ENCODE results near the gene FASTKD2. TPM values are rescaled to one million over a fixed set of nuclear protein-coding genes. Genes with fewer than 3 reads are reported as not detected.

FASTKD2 gene
- total and polyA plus RNA-seq, 8 donors, result 21.8 to 41.9 (median 36.1) TPM

DNA sequence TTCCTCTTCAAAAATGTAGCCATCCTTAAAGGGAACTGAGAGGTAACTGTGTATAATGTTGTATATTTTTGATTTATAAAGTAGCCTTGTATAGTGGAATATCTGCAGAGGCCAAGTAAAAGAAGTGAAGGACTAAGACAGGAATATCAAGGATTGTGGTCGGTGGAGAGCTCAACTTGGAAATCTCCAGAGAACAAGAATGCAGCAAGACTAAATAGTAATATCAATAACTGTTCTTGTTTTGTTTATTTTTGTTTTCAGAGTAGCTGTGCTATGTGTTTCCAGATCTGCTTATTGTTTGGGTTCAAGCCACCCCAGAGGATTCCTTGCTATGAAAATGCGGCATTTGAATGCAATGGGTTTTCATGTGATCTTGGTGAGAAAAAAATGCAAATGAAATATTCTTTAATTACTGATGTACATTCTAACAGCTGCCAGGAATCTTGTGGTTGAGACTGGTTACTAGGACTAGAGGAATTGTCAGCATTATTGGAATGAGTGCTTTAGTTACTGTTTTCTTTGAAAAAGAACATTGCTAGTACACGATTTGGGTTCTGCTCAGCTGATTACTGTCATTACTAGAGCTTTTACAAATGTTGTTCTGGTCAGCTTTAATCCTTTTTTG, 25.0 kb downstream of the FASTKD2 start:
- Histone ChIP-seq H3K36me3 (peaks cover 0 to 81% of the 10 kb centered on the region in 2 donors), H3K4me3 (no peak overlapping the region), H3K27ac (peak overlapping the region in 1 of 2 donors; percentile 7), H3K4me1 (no peaks in the 10 kb centered on the region), H3K27me3 (no peaks in the 10 kb centered on the region), H3K9me3 (no peaks in the 10 kb centered on the region)
- DNase-seq (no peak), ATAC-seq (no peak)
- intact Hi-C loops (cut with DNase I), result no loop called here
- TF ChIP-seq, protein P1, sequence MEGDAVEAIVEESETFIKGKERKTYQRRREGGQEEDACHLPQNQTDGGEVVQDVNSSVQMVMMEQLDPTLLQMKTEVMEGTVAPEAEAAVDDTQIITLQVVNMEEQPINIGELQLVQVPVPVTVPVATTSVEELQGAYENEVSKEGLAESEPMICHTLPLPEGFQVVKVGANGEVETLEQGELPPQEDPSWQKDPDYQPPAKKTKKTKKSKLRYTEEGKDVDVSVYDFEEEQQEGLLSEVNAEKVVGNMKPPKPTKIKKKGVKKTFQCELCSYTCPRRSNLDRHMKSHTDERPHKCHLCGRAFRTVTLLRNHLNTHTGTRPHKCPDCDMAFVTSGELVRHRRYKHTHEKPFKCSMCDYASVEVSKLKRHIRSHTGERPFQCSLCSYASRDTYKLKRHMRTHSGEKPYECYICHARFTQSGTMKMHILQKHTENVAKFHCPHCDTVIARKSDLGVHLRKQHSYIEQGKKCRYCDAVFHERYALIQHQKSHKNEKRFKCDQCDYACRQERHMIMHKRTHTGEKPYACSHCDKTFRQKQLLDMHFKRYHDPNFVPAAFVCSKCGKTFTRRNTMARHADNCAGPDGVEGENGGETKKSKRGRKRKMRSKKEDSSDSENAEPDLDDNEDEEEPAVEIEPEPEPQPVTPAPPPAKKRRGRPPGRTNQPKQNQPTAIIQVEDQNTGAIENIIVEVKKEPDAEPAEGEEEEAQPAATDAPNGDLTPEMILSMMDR (IDR thresholded peaks at IDR 0.05), result no peak

DNA sequence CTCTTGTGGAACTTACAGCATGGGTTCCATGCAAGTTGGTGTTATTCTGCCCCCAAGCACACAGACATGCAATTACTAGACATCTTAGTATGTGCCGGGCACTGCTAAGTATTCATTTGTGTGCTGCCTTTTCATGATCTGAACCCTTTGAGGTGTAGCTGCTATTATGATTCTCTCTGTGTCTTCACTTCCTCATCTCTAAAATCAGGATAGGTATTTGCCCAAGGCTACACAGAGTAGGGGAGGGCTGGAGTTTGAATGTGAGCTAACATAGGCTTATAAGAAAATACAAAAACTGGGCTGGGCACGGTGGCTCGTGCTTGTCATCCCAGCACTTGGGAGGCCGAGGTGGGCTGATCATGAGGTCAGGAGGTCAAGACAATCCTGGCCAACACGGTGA, 27.2 kb downstream of the FASTKD2 start:
- TF ChIP-seq, protein P1 (IDR thresholded peaks at IDR 0.05), result no peak
- Histone ChIP-seq H3K4me3 (no peak overlapping the region), H3K27me3 (no peaks in the 10 kb centered on the region), H3K4me1 (peaks cover 0 to 6% of the 10 kb centered on the region in 2 donors), H3K36me3 (peaks cover 0 to 61% of the 10 kb centered on the region in 2 donors), H3K9me3 (no peaks in the 10 kb centered on the region), H3K27ac (no peak overlapping the region)
- DNase-seq, result no peak
- ATAC-seq, result no peak
- intact Hi-C loops (cut with DNase I), result no loop called here

DNA sequence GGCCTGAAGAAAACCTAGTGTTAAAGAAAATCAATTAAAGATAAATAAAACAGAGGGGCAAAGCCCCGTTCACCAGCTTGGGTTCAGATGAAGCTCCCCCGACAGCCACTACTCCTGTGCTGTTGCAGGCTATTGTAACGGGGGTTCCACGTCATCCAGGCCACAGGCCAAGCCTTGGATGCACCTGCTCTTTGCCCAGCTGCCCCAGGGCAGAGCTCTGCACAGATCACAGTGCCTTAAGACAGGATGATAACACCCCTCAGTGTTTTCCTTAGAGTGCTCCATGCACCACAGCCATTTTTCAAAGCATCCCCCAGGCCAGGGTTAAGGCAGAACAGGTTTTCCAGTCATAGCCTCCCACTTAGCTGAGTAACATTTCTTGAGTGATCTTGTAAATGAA, 32.0 kb downstream of the FASTKD2 start:
- H3K4me1 ChIP-seq, result peaks cover 0 to 36% of the 10 kb centered on the region in 2 donors
- TF ChIP-seq, protein P1 (IDR thresholded peaks at IDR 0.05), result no peak
- H3K27me3 ChIP-seq, result no peaks in the 10 kb centered on the region
- ATAC-seq (no peak), DNase-seq (no peak)
- H3K9me3 ChIP-seq, result no peaks in the 10 kb centered on the region
- intact Hi-C loops (cut with DNase I), result no loop called here
- H3K4me3 ChIP-seq, result no peak overlapping the region
- peaks cover 0 to 15% of the 10 kb centered on the region in 2 donors for H3K36me3 ChIP-seq
- peak overlapping the region in 1 of 2 donors; percentile 65 for H3K27ac ChIP-seq

DNA sequence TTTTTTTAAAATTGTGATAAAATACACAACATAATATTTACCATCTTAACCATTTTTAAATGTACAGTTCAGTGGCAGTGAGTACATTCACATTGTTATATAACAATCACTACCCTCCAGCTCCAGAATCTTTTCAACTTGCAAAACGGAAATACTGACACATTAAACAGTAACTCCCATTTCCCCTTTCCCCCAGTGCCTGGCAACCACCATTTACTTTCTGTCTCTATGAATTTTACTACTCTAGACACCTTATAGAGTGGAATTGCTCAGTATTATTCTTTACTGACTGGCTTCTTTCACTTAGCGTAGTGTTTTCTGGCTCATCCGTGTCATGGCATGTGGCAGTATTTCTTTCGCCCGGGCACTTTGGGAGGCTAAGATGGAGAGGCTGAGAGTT, 32.6 kb downstream of the FASTKD2 start:
- H3K9me3 ChIP-seq, result no peaks in the 10 kb centered on the region
- H3K27me3 ChIP-seq, result no peaks in the 10 kb centered on the region
- ATAC-seq (peak; percentile 35), DNase-seq (peak in 1 of 4 donors; percentile 11)
- peak overlapping the region in 1 of 2 donors; percentile 65 for H3K27ac ChIP-seq
- no peak overlapping the region for H3K4me3 ChIP-seq
- TF ChIP-seq, protein P1 (IDR thresholded peaks at IDR 0.05), result no peak
- intact Hi-C loops (cut with DNase I), result no loop called here
- peaks cover 0 to 9% of the 10 kb centered on the region in 2 donors for H3K36me3 ChIP-seq
- peaks cover 0 to 36% of the 10 kb centered on the region in 2 donors for H3K4me1 ChIP-seq

DNA sequence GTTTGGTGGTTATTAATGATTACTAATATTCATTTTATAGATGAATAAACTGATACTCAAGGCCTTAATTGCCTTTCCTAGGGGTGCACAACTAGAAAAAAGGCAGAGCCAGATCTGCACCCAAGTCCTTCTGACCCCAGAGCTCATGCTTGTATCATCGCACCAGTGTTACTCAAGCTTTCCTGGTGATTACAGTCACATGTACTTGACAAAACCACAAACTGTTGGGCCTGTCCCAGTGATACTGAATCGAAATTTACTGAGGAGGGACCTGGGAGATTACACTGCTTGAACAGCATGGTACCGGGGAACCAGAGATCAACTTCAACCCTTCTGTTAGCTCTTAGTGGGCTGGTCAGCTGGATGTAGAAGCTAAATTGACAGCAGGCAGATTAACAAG, 33.7 kb downstream of the FASTKD2 start:
- TF ChIP-seq, protein P1 (IDR thresholded peaks at IDR 0.05), result no peak
- H3K4me3 ChIP-seq, result no peak overlapping the region
- H3K27ac ChIP-seq, result peak overlapping the region in 1 of 2 donors; percentile 40
- ATAC-seq (peak; percentile 52), DNase-seq (no peak)
- peaks cover 0 to 36% of the 10 kb centered on the region in 2 donors for H3K4me1 ChIP-seq
- intact Hi-C loops (cut with DNase I), result no loop called here
- H3K9me3 ChIP-seq, result no peaks in the 10 kb centered on the region
- H3K27me3 ChIP-seq, result no peaks in the 10 kb centered on the region
- peaks cover 0 to 9% of the 10 kb centered on the region in 2 donors for H3K36me3 ChIP-seq
